HepG2 (cell line): ENCODE results near the gene ZNF227. TPM values are rescaled to one million over a fixed set of nuclear protein-coding genes. Genes with fewer than 3 reads are reported as not detected.

Experiments used
- ZNF691 ChIP-seq: sonication (generic); formaldehyde crosslinking; IDR thresholded peaks from 2 replicates; pipeline ENCODE4 v1.4.0; 2020; ENCODE audit warnings: missing genetic modification reagents, low read depth, mild to moderate bottlenecking, borderline replicate concordance
- polyA plus RNA-seq, 8 experiments: library from polyadenylated mRNA; depleted of rRNA in 3 of 8; stranded (reverse) in 7 of 8; unstranded in 1 of 8; fragments of >200 nt; fragmentation: Illumina TruSeq in 4 of 8; extraction: Trizol in 4 of 8; gene quantifications; 2 replicates each; pipeline versions ENCODE4 v1.2.1 to v1.2.3, GENCODE V29; 2011 to 2016; ENCODE audit warnings: low read depth in 4 of 8, missing spikeins in 1 of 8, mixed read lengths in 1 of 8; ENCODE audit not compliant: insufficient read depth in 1 of 8
- total RNA-seq, 5 experiments: library from RNA; depleted of rRNA; stranded (reverse); fragments of >200 nt; fragmentation: Illumina TruSeq; extraction: Trizol; gene quantifications; 2 replicates each; pipeline ENCODE4 v1.2.3, GENCODE V29; 2016; ENCODE audit warnings: low read depth in 1 of 5

ZNF227 gene
- total and polyA plus RNA-seq, 2 of the 13 experiments (the other 11 are each of a cell fraction or from before 2014, with no cell fraction given) = 3.1 to 16.8 TPM

- no peak for TF ChIP-seq ZNF691 (CRISPR knock-in tag)
Measured at GRCh38 chr19:44284968-44285367, 72.6 kb downstream of the ZNF227 start (continued).

Other genes starting within 250 kb of the ZNF227 start
- 2.8 and 3.6 TPM in 2 replicates for gene ZNF155, start 228.3 kb upstream of the ZNF227 start, total RNA-seq (2016; rRNA removed; fragmentation: Illumina TruSeq; extraction: Trizol)
- gene ZNF155, start 228.3 kb upstream of the ZNF227 start, polyA plus RNA-seq (2011; rRNA removed) = 2.3 and 2.5 TPM in 2 replicates
- gene ZNF230, start 209.6 kb upstream of the ZNF227 start, total RNA-seq (2016; rRNA removed; fragmentation: Illumina TruSeq; extraction: Trizol) = 5.5 and 6.0 TPM in 2 replicates
- gene ZNF230, start 209.6 kb upstream of the ZNF227 start, polyA plus RNA-seq (2011; rRNA removed) = 2.4 TPM in 2 replicates
- 6.1 and 6.2 TPM in 2 replicates for gene ZNF222, start 187.2 kb upstream of the ZNF227 start, total RNA-seq (2016; rRNA removed; fragmentation: Illumina TruSeq; extraction: Trizol)
- gene ZNF222, start 187.2 kb upstream of the ZNF227 start, polyA plus RNA-seq (2011; rRNA removed) = 2.2 TPM in 2 replicates
- gene ZNF223, start 160.5 kb upstream of the ZNF227 start, total RNA-seq (2016; rRNA removed; fragmentation: Illumina TruSeq; extraction: Trizol) = 4.8 and 5.6 TPM in 2 replicates
- 2.0 and 2.2 TPM in 2 replicates for gene ZNF223, start 160.5 kb upstream of the ZNF227 start, polyA plus RNA-seq (2011; rRNA removed)
- 2.3 and 3.2 TPM in 2 replicates for gene ZNF284, start 140.4 kb upstream of the ZNF227 start, total RNA-seq (2016; rRNA removed; fragmentation: Illumina TruSeq; extraction: Trizol)
- gene ZNF284, start 140.4 kb upstream of the ZNF227 start, polyA plus RNA-seq (2011; rRNA removed) = 1.2 and 1.7 TPM in 2 replicates
- gene ZNF224, start 118.2 kb upstream of the ZNF227 start, total RNA-seq (2016; rRNA removed; fragmentation: Illumina TruSeq; extraction: Trizol) = 14.0 and 16.1 TPM in 2 replicates
- 13.0 TPM in 2 replicates for gene ZNF224, start 118.2 kb upstream of the ZNF227 start, polyA plus RNA-seq (2011; rRNA removed)
- gene ZNF225, start 99.1 kb upstream of the ZNF227 start, total RNA-seq (2016; rRNA removed; fragmentation: Illumina TruSeq; extraction: Trizol) = 3.3 and 4.6 TPM in 2 replicates
- gene ZNF225, start 99.1 kb upstream of the ZNF227 start, polyA plus RNA-seq (2011; rRNA removed) = 0.87 and 1.1 TPM in 2 replicates
- gene ZNF234, start 71.0 kb upstream of the ZNF227 start, total RNA-seq (2016; rRNA removed; fragmentation: Illumina TruSeq; extraction: Trizol) = 11.2 and 11.7 TPM in 2 replicates
- 3.5 and 4.2 TPM in 2 replicates for gene ZNF234, start 71.0 kb upstream of the ZNF227 start, polyA plus RNA-seq (2011; rRNA removed)
- gene ZNF226, start 47.4 kb upstream of the ZNF227 start, total RNA-seq (2016; rRNA removed; fragmentation: Illumina TruSeq; extraction: Trizol) = 16.0 and 19.2 TPM in 2 replicates
- gene ZNF226, start 47.4 kb upstream of the ZNF227 start, polyA plus RNA-seq (2011; rRNA removed) = 8.3 and 12.1 TPM in 2 replicates
- 2.0 and 2.1 TPM in 2 replicates for gene ZNF233, start 47.4 kb downstream of the ZNF227 start, total RNA-seq (2016; rRNA removed; fragmentation: Illumina TruSeq; extraction: Trizol)
- gene ZNF233, start 47.4 kb downstream of the ZNF227 start, polyA plus RNA-seq (2011; rRNA removed) = 0.49 and 0.93 TPM in 2 replicates
- 5.5 and 5.9 TPM in 2 replicates for gene ZNF235, start 92.5 kb downstream of the ZNF227 start, total RNA-seq (2016; rRNA removed; fragmentation: Illumina TruSeq; extraction: Trizol)
- 4.3 and 4.8 TPM in 2 replicates for gene ZNF235, start 92.5 kb downstream of the ZNF227 start, polyA plus RNA-seq (2011; rRNA removed)
- 3.6 and 5.4 TPM in 2 replicates for gene ZNF112, start 144.1 kb downstream of the ZNF227 start, total RNA-seq (2016; rRNA removed; fragmentation: Illumina TruSeq; extraction: Trizol)
- 1.8 and 2.1 TPM in 2 replicates for gene ZNF112, start 144.1 kb downstream of the ZNF227 start, polyA plus RNA-seq (2011; rRNA removed)
- gene ZNF285, start 189.1 kb downstream of the ZNF227 start, total RNA-seq (2016; rRNA removed; fragmentation: Illumina TruSeq; extraction: Trizol) = 1.7 and 3.2 TPM in 2 replicates
- gene ZNF285, start 189.1 kb downstream of the ZNF227 start, polyA plus RNA-seq (2011; rRNA removed) = 0.78 and 0.82 TPM in 2 replicates
- 0.11 and 0.52 TPM in 2 replicates for gene ZNF229, start 235.9 kb downstream of the ZNF227 start, total RNA-seq (2016; rRNA removed; fragmentation: Illumina TruSeq; extraction: Trizol)
- 0.01 and 0.05 TPM in 2 replicates for gene ZNF229, start 235.9 kb downstream of the ZNF227 start, polyA plus RNA-seq (2011; rRNA removed)